ENCODE measurements around the gene AP4S1. TPM values are rescaled to one million over a fixed set of nuclear protein-coding genes. Genes with fewer than 3 reads are reported as not detected.

AP4S1 gene
- total and polyA plus RNA-seq, 2 of the 8 experiments (the other 6 are each of a cell fraction or from before 2014, with no cell fraction given) = 2.8 to 9.9 TPM

DNA sequence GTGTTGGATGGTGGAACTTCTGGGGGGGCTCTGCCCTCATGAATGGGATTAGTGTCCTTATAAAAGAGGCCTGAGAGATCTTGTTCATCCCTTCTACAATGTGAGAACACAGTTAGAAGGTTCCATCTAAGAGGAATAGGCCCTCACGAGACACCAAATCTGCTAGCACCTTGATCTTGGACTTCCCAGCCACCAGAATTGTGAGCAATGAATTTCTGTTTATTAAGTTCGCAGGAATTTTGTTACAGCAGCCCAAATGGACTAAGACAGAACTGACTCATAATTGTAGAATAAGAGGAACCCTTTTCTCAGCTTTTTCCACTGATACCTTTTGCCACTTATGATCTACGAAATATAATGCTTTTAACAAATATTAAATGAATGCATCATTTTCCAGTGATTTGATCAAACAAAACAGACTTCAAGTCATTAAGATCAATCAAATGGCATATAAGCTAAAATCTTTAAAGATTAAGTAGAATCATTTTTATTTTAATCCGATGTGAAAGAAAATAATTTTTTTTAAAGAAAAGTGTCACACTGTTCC is 113.9 kb downstream of the AP4S1 start:
- Histone ChIP-seq H3K4me1 (replicated peaks in 1 of 4; ENCODE audit: control insufficient read depth in 3 of 4, insufficient read depth in 4 of 4, low read length in 3 of 4) (no peaks in the 10 kb centered on the region), H3K79me1 (ENCODE audit: low read depth, low read length) (no peaks in the 10 kb centered on the region), H3K14ac (ENCODE audit: insufficient read length) (no peak overlapping the region), H2BK15ac (ENCODE audit: low read length) (no peak overlapping the region), H2BK20ac (ENCODE audit: low read length) (no peak overlapping the region), H3K4me2 (ENCODE audit: insufficient read depth in 1 of 2, low read depth in 2 of 2, low read length in 2 of 2) (no peak overlapping the region), H2BK120ac (replicated peaks; ENCODE audit: low read depth, low read length) (no peak overlapping the region), H3K9ac (replicated peaks in 1 of 4; ENCODE audit: extremely low read depth in 1 of 4, low read depth in 3 of 4, low read length in 3 of 4) (no peak overlapping the region), H2AFZ (ENCODE audit: low read length) (no peak overlapping the region), H3K4me3 (ENCODE audit: extremely low read depth in 1 of 4, insufficient read depth in 2 of 4, low read depth in 3 of 4, low read length in 4 of 4) (no peak overlapping the region), H4K5ac (ENCODE audit: insufficient read length, low read depth, low read length) (no peak overlapping the region), H3K36me3 (ENCODE audit: control insufficient read depth in 2 of 4, insufficient read depth in 4 of 4, low read length in 3 of 4) (peaks cover 2 to 66% (median 22%) of the 10 kb centered on the region in 4 experiments; a peak in 7 of 8 replicates), H3K27ac (ENCODE audit: low read depth, low read length) (no peak overlapping the region), H4K91ac (replicated peaks; ENCODE audit: insufficient read length, low read length) (no peak overlapping the region), H3K23ac (ENCODE audit: insufficient read length) (no peak overlapping the region), H3K23me2 (ENCODE audit: low read depth, low read length) (no peaks in the 10 kb centered on the region), H3K9me3 (ENCODE audit: insufficient read depth in 2 of 2, low read depth in 1 of 2, low read length in 1 of 2) (no peaks in the 10 kb centered on the region), H2BK5ac (ENCODE audit: low read depth, low read length) (no peak overlapping the region), H4K8ac (ENCODE audit: extremely low read depth, insufficient read depth, low read length) (no peak overlapping the region), H2BK12ac (ENCODE audit: low read depth, low read length) (no peak overlapping the region), H3K4ac (replicated peaks; ENCODE audit: insufficient read length, low read depth, low read length) (no peak overlapping the region), H3K79me2 (ENCODE audit: control insufficient read depth in 1 of 2, insufficient read depth in 2 of 2, low read length in 2 of 2) (no peaks in the 10 kb centered on the region), H2AK5ac (ENCODE audit: low read depth, low read length) (no peak overlapping the region), H3K27me3 (replicated peaks in 1 of 4; ENCODE audit: control insufficient read depth in 3 of 4, extremely low read depth in 1 of 4, insufficient read depth in 3 of 4, low read length in 3 of 4) (no peaks in the 10 kb centered on the region), H4K20me1 (replicated peaks in 1 of 2; ENCODE audit: control insufficient read depth in 1 of 2, insufficient read depth in 2 of 2, low read length in 2 of 2) (no peaks in the 10 kb centered on the region), H3K18ac (ENCODE audit: extremely low read depth, low read length) (no peak overlapping the region), H3K56ac (replicated peaks; ENCODE audit: insufficient read length, low read depth, low read length) (no peak overlapping the region)
- TF ChIP-seq HDAC2 (IDR thresholded peaks at IDR 0.05; ENCODE audit: borderline replicate concordance in 1 of 2, low read depth in 2 of 2, low read length in 2 of 2) = no peak
- no peak for TF ChIP-seq SIN3A (conservative IDR thresholded peaks at IDR 0.05 in 1 of 2, IDR thresholded peaks at IDR 0.05 in 1 of 2; ENCODE audit: low read depth in 1 of 2, low read length in 2 of 2)
- FAIRE-seq = no peak
- DNase-seq (ENCODE audit: low read depth in 1 of 2, low spot score in 2 of 2) = no peak
- 90% methylated on average over 4 of the region's 4 CpGs; no CpG with 5 or more reads in 1 of the 2 experiments for WGBS, 2 experiments (ENCODE audit: extremely low coverage in 1 of 2, insufficient coverage in 1 of 2, insufficient read length in 1 of 2, insufficient replicate concordance in 2 of 2, low coverage in 1 of 2, low lambda C conversion rate in 2 of 2, missing lambda C conversion rate in 1 of 2)
- CTCF ChIA-PET (ENCODE audit: partially characterized antibody) = interaction anchor here (1.1 to 1.4 kb wide), 2 partner anchors 18 to 57 kb away, joined by 3 read pairs; no protein-coding TSS in a partner anchor
- POLR2A ChIA-PET (ENCODE audit: partially characterized antibody) = no interaction called here
